GM12801 (cell line): ENCODE results near the gene ZNF716.

ENCODE experiments used
- CTCF ChIP-seq: IDR thresholded peaks from one replicate; pipeline ENCODE4 v1.5.1; 2011; ENCODE audit warnings: control low read depth; ENCODE audit not compliant: insufficient read length; ENCODE audit errors: extremely low read depth

Gene ZNF716

GRCh38 chr7:57449904-57450303 is at the start of gene ZNF716:
Gene ZNF716 (plus strand): TSS chr7:57450177. CDS start chr7:57450289, 112 bp downstream.
- TF ChIP-seq CTCF = no peak

GRCh38 chr7:57400531-57401155 is 49.3 kb upstream of the ZNF716 start:
- TF ChIP-seq CTCF = no peak

- TF ChIP-seq CTCF = no peak
Observed at GRCh38 chr7:57403601-57404342, 46.2 kb upstream of the ZNF716 start.

- TF ChIP-seq CTCF = no peak
Observed at GRCh38 chr7:57404343-57404966, 45.5 kb upstream of the ZNF716 start.

GRCh38 chr7:57404967-57405421 is 45.0 kb upstream of the ZNF716 start:
- TF ChIP-seq CTCF = no peak

GRCh38 chr7:57407125-57407524 is 42.9 kb upstream of the ZNF716 start:
- no peak for TF ChIP-seq CTCF

GRCh38 chr7:57412168-57412567 is 37.8 kb upstream of the ZNF716 start:
- TF ChIP-seq CTCF = no peak
